ENCODE results near the gene GALNT17. TPM values are rescaled to one million over a fixed set of nuclear protein-coding genes. Genes with fewer than 3 reads are reported as not detected.
A peak's percentile ranks its signal among the peaks of the same experiment; 100 is the strongest.

Gene GALNT17
- total and polyA plus RNA-seq, 4 donors = 2.8 to 10.8 (median 7.4) TPM

GRCh38 chr7:71278257-71278656, 146.3 kb downstream of the GALNT17 start:
- 82 to 92% methylated on average over 2 of the region's 2 CpGs for WGBS, 2 donors
- no peak for ATAC-seq (ENCODE audit: insufficient read depth, low FRiP score)

GRCh38 chr7:71281261-71281660, 149.3 kb downstream of the GALNT17 start:
- peaks cover 0 to 3% (median under 1%) of the 10 kb centered on the region in 4 donors for H3K9me3 ChIP-seq (ENCODE audit: control insufficient read depth in 4 of 4, insufficient read depth in 3 of 4, low read length in 3 of 4)
- no peak for TF ChIP-seq CTCF (IDR thresholded peaks at IDR 0.05; ENCODE audit: control extremely low read depth, extremely low read depth)
- H3K9ac ChIP-seq (ENCODE audit: insufficient read depth in 1 of 2, low read length in 2 of 2) = no peak overlapping the region
- DNase-seq = peak in 1 of 3 donors; percentile 12
- H3K4me1 ChIP-seq (ENCODE audit: control insufficient read depth in 5 of 5, insufficient read depth in 5 of 5, low read length in 5 of 5) = peaks cover 0 to 9% (median 2%) of the 10 kb centered on the region in 5 donors
- H3K4me3 ChIP-seq = no peak overlapping the region
- no peak for ATAC-seq (ENCODE audit: insufficient read depth, low FRiP score)
- 51 to 55% methylated on average over 2 of the region's 2 CpGs for WGBS, 2 donors
- no peaks in the 10 kb centered on the region for H3K27me3 ChIP-seq (ENCODE audit: control insufficient read depth in 3 of 3, insufficient read depth in 3 of 3, low read length in 2 of 3)
- no peaks in the 10 kb centered on the region for H3K36me3 ChIP-seq (ENCODE audit: control insufficient read depth in 4 of 4, insufficient read depth in 4 of 4, low read length in 4 of 4)
- H3K27ac ChIP-seq (ENCODE audit: low read depth in 1 of 2, low read length in 1 of 2) = no peak overlapping the region

More at GRCh38 chr7:71278257-71278656, 146.3 kb downstream of the GALNT17 start:
- no peak for TF ChIP-seq CTCF (IDR thresholded peaks at IDR 0.05; ENCODE audit: control extremely low read depth, extremely low read depth)
- no peak overlapping the region for H3K4me3 ChIP-seq
- H3K9ac ChIP-seq (ENCODE audit: insufficient read depth in 1 of 2, low read length in 2 of 2) = no peak overlapping the region
- H3K4me1 ChIP-seq (ENCODE audit: control insufficient read depth in 5 of 5, insufficient read depth in 5 of 5, low read length in 5 of 5) = peaks cover 0 to 12% (median 6%) of the 10 kb centered on the region in 5 donors
- H3K9me3 ChIP-seq (ENCODE audit: control insufficient read depth in 4 of 4, insufficient read depth in 3 of 4, low read length in 3 of 4) = peaks cover 0 to 3% (median 0%) of the 10 kb centered on the region in 4 donors
- no peaks in the 10 kb centered on the region for H3K36me3 ChIP-seq (ENCODE audit: control insufficient read depth in 4 of 4, insufficient read depth in 4 of 4, low read length in 4 of 4)
- H3K27ac ChIP-seq (ENCODE audit: low read depth in 1 of 2, low read length in 1 of 2) = peak overlapping the region in 1 of 2 donors; percentile 47
- no peak for DNase-seq
- no peaks in the 10 kb centered on the region for H3K27me3 ChIP-seq (ENCODE audit: control insufficient read depth in 3 of 3, insufficient read depth in 3 of 3, low read length in 2 of 3)

GRCh38 chr7:71283802-71284201, 151.9 kb downstream of the GALNT17 start:
- 78 to 82% methylated on average over 11 of the region's 11 CpGs for WGBS, 2 donors
- TF ChIP-seq CTCF (IDR thresholded peaks at IDR 0.05; ENCODE audit: control extremely low read depth, extremely low read depth) = no peak
- no peak for ATAC-seq (ENCODE audit: insufficient read depth, low FRiP score)
- Histone ChIP-seq H3K27ac (ENCODE audit: low read depth in 1 of 2, low read length in 1 of 2) (no peak overlapping the region), H3K9me3 (ENCODE audit: control insufficient read depth in 4 of 4, insufficient read depth in 3 of 4, low read length in 3 of 4) (peaks cover 0 to 5% (median under 1%) of the 10 kb centered on the region in 4 donors), H3K36me3 (ENCODE audit: control insufficient read depth in 4 of 4, insufficient read depth in 4 of 4, low read length in 4 of 4) (no peaks in the 10 kb centered on the region), H3K4me3 (no peak overlapping the region), H3K9ac (ENCODE audit: insufficient read depth in 1 of 2, low read length in 2 of 2) (no peak overlapping the region), H3K4me1 (ENCODE audit: control insufficient read depth in 5 of 5, insufficient read depth in 5 of 5, low read length in 5 of 5) (peaks cover 0 to 22% (median 2%) of the 10 kb centered on the region in 5 donors), H3K27me3 (ENCODE audit: control insufficient read depth in 3 of 3, insufficient read depth in 3 of 3, low read length in 2 of 3) (no peaks in the 10 kb centered on the region)
- DNase-seq = no peak

Measured in lung (tissue), 12 donors.